Fibroblast of skin of back (primary cell): ENCODE data around the gene MISP.
A peak's percentile ranks its signal among the peaks of the same experiment; 100 is the strongest.
"Not testable (repeated sequence)": the region's sequence is repeated elsewhere in the genome, so short reads cannot be mapped to it uniquely, and the experiment has no call there.

Experiments
- DNase-seq: peaks from one replicate; pipeline ENCODE4 v3.0.0-alpha.2; 2013

MISP gene

DNA sequence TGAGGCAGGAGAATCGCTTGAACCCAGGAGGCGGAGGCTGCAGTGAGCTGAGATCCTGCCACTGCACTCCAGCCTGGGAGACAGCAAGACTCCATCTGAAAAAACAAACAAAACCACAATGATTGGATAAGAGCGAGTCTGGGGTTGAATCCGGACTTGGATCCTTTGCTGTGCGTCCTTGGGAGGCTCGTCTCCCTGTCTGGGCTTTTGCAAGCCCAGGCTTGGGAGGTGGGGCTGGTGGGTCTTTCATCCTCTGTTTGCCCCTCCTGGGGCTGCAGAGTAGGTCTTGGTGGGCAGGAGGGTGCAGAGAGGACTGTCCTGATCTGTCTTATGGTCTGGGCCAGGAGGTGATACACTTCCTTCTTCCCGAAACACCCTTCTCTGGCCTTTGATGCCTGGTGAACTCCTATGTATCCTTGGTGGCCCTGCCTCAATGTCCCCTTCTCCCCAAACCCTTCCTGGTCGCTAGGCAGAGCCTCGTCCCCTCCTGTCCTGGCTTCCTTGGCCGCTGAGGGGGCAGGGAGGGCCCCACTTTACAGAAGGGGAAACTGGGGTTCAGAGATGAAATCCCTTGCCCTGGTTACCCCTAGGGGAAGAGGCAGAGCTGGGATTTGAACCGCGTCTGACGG lies 25.3 kb upstream of the MISP start:
- DNase-seq, result no peak

DNA sequence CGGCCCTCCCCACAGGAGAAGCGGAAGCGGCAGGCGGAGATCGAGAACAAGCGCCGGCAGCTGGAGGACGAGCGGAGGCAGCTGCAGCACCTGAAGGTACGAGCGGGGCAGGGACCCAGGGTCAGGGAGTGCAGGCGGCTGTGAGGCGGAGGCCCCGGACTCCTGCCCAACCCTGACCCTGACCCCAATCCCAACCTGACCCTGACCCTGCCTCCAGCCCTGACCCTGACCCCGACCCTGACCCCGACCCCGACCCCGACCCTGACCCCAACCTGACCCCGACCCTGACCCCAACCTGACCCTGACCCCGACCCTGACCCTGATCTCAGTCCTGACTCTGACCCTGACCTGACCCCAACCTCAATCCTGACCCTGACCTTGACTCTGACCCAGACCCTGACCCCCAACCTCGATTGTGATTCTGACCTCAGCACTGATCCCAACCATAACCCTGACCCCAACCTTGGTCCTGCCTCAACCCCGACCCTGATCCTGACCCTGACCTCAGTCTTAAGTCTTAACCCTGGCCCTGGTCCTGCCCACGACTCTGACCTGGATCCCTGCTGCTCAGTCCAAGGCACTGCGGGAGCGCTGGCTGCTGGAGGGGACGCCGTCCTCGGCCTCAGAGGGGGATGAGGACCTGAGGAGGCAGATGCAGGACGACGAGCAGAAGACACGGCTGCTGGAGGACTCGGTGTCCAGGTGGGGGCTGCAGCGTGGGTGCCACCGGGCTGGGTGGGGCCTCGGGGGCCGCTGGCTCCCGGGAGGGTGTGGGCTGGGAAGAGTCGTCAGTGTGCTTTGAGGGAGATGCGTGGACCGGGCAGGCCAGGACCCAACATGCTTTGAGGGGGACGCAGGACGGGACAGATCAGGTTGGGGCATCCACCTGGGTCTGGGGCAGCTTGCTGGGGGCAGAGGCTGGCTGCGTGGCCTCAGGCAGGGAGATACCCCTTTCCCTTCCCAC lies 23.6 kb upstream of the MISP start:
- no peak for DNase-seq

DNA sequence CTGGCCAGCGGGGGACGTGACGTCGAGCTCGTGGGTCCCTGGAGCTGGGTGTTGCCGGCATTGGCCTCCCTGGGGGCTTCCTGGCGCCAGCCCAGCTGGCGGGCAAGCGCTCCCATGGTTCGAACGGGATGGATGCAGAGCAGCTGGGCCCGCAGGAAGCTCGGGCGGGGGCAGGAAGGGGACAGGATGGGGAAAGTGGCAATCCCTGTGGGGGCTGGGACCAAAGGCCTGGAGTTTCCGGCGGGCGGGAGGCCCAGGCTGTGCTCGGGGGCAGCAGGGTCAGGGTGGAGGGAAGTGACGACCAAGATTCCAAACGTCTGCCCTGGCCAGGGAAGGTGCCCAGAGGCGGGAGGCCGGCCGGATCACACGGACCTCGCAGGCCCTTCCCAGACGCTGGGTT lies 22.9 kb upstream of the MISP start:
- DNase-seq, result no peak

DNA sequence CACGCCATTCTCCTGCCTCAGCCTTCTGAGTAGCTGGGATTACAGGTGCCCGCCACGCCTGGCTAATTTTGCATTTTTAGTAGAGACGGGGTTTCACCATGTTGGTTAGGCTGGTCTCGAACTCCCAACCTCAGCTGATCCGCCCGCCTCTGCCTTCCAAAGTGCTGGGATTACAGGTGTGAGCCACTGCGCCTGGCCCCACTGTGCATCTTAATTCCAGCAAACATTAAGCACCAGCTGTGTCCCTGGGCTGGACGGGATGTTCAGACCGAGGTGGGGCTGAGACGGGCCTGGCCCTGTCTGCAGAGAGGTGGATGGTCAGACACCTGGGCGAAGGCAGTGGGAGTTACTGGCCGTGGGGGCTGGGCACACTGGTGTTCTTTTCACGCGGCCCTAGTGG lies 21.3 kb upstream of the MISP start:
- not testable (repeated sequence) for DNase-seq

DNA sequence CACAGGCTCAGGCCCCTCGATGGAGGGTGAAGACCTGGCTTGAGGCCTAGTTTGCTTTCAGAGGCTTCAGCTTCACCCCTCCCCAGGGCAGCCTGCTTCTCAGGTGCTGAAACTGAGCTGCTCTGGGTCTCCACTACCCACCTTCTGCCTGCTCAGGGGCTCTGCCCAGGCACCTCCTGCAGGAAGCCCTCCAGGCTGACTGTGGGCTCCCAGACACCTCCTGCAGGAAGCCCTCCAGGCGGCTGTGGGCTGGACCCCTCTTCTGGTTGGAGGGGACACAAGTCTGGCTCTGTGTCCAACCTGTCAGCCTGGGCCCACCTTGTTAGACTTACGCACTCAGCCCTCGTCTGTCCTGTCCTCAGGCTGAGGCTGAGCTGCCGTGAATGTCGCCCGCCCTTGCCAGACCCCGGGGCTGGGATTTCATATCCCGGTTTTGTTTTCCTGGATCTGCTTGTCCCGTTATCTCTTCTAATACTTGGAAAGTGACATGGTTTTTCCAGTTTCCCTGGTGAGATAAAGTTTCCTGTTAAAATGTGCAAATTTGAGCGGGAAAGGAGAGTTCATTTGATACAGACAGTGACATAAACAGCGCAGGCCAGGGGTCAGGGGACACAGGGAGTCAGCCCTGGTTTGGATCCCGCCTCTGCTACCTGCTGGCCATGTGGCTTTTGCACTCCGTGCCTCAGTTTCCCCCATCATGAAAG lies 20.8 kb upstream of the MISP start:
- DNase-seq, result no peak

DNA sequence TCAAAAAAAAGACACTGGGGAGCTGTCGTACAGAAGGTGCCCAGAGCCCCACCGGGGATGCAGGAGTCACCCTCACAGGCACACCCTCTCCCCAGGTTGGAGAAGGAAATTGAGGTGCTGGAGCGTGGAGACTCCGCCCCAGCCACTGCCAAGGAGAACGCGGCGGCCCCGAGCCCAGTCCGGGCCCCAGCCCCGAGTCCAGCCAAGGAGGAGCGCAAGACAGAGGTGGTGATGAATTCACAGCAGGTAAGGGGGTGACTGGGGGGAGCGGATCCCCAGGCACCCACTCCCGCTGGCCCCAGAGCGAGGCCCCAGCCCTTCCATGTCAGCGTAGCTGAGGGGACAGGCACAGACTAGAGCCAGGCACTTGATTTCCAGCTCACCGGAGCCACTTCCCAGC lies 19.9 kb upstream of the MISP start:
- no peak for DNase-seq

DNA sequence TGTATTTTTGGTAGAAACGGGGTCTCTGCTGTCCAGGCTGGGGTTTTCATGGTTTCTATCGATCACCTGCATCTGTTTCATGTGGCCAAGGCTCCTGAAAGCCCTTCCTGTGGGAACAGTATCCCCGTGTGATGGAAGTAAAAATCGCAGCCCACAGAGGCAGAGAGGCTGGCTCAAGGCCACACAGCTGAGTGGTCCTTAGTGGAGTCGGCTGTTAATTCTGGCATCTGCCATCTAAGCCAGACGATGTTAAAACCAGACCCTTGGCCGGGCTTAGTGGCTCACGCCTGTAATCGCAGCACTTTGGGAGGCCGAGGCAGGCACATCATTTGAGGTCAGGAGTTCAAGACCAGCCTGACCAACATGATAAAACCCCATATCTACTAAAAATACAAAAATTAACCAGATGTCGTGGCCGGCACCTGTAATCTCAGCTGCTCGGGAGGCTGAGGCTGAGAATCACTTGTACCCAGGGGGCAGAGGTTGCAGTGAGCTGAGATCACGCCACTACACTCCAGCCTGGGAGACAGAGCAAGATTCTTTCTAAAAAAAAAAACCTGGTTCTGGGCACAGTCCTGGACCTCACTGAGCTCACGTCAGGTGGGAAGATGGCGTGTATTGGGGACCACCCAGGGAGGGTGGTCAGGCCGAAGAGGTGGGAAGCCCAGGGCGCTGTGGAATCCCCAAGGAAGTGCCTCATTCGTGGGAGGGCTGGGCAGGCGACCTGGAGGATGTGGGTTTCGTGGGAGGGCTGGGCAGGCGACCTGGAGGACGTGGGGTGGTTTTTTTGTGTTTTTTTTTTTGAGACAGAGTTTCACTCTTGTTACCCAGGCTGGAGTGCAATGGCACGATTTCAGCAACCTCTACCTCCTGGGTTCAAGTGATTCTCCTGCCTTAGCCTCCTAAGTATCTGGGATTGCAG lies 18.5 kb upstream of the MISP start:
- DNase-seq, result no peak

DNA sequence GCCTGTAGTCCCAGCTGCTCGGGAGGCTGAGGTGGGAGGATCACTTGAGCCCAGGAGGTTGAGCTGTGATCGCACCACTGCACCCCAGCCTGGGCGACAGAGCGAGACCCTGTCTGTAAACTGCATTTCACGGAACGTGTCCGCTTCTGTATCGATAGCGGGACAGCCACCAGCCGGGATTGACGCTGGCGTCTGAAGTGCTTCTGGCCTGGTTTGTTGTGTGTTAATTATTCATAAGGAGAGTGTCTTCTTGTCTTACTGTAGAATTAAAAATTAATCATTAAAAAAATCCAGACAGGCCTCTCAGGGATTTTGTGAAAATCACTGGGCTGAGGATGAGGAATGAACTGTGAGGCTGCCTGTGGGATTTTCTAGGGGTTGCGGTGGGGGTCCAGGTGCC lies 16.2 kb upstream of the MISP start:
- DNase-seq, result no peak

DNA sequence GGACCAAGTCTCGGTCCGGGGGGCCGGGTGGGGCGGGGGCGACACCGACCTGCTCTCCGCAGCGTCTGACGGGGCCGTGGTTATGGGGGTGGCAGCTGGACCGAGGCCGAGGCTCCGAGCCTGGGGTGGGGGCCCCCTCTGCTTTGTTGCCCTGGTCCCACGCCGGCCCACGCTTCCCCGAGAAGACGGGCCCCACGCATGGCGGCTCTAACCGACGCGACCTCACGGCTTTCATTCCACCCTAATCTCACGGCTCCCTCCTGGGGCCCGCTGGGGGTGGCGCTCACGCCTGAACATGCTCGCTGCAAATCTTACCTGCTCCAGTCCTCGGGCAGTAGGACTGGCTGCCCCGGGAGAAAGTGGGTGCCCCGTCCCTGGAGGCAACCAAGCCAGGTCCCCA lies 14.8 kb upstream of the MISP start:
- DNase-seq, result no peak

DNA sequence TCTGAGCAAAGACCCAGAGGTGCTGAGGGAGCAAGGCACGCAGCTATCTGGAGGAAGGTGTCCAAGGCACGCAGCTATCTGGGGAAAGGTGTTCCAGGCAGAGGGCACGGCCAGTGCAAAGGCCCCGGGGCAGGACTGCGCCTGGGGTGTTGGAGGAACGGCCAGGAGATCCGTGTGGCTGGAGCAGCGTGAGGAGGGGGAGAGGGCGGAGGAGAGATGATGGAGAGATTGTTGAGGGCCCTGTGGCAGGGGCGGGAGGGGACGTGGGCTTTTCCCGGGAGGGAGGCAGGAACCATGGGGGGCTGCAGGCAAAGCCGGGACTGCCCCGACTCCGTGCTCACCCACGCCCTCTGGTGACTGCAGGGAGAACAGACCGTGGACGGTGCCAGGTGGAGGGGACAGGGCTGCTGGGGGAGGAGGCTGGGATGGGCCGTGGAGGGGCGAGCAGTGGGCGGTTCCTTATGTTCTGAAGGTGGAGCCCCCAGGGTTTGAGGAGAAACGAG lies 13.3 kb upstream of the MISP start:
- DNase-seq, result peak; percentile 30

DNA sequence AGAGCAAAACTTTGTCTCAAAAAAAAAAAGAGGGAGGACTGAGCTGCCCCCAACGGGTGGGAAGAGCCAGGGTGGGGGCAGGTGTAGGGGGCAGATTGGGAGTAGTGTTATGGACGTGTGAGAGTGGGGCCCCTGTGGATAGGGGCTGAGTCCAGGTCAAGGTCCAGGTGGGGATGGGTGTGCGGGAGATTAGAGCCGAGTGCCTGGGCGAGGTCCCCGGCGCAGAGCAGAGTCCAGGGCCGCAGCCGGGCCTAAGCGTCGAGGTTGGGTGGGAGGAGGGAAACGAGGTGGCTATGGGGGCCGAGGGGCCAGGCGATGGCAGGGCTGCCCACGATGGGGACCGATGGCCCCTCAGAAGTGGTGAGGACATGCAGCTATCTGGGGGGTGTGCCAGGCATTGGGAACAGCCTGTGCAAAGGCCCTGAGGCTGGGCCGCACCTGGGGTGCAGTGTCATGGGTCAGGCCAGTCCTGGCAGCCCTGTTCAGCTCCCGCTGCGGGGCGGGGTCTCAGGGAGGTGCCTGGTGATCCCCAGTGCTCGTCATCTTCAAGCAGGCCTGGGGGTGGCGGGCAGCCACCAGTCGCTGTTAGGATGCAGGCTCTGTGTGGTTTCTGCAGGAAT lies 12.3 kb upstream of the MISP start:
- DNase-seq, result no peak

DNA sequence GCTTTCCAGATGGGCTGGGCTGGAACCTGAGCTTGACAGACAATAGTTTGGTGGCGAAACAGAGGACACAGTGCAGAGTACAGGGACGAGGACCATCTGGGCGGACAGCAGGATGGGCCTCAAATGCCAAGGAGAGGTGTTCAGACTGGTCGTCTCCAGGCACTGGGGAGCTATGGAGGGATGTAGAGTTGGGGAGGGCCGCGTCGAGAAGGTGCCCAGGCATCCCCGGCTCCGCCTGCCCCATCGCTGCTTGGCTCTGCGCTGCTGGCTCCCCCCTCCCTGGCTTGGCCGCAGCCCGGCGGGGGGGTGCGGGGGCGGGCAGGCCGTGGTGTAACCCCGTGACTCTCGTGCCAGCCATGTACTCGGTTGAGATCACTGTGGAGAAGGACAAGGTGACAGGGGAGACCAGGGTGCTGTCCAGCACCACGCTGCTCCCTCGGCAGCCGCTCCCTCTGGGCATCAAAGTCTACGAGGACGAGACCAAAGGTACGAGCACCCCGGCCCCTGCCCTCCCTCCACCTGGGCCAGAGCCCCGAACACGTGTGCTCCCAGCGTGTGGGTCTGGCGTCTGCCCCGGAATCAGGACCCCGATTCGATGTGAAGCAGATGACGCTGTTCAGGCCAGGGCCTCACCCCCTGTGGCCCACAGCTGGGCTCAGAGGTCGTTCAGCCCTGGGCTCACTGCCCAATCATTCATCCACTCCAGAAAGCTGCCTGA lies 10.8 kb upstream of the MISP start:
- DNase-seq, result no peak

DNA sequence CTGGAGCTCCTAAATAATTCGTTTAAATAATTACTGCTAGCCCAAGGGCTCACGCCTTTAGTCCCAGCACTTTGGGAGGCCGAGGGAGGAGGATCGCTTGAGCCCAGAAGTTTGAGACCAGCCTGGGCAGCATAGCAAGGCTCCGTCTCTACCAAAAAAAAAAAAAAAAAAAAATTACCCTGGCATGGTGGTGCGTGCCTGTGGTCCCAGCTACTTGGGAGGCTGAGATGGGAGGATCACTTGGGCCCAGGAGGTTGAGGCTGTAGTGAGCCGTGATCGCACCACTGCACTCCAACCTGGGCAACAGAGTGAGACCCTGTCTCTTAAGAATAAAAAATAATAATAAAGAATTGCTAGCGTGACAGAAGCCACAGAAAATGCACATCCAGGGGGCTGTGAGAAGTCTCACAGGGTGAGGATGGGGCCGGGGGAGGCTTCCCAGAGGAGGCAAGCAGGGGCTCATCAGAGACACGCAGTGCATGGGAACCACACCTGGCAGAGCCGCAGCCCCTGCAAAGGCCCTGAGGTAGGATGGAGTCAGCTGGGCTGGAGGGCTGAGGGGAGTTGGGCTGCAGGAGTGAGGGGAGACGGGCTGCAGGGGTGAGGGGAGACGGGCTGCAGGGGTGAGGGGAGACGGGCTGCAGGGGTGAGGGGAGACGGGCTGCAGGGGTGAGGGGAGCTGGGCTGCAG lies 10.0 kb upstream of the MISP start:
- not testable (repeated sequence) for DNase-seq

DNA sequence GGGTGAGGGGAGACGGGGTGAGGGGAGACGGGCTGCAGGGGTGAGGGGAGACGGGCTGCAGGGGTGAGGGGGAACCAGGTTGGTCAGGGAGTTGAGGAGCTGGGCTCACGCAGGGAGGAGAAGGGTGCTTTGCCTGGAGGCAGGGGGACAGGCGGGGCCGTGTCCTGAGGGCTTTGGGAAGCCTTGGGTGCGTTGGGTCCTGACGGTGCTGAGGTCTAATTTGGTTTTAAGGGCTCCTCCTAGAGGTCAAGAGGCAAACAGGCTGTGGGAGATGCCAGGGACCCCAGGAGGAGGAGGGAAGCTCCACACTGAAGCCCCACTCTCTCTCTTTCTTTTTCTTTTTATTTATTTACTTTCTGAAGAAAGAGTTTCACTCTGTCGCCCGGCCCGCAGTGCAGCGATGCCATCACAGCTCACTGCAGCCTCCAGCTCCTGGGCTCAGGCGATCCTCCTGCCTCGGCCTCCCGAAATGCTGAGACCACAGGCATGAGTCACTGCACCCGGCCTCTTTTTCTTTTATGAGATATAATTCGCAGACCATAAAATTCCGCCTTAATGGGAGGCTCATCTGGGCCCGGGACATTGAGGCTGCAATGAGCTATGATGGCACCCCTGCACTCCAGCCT lies 9.3 kb upstream of the MISP start:
- DNase-seq, result peak; percentile 22

DNA sequence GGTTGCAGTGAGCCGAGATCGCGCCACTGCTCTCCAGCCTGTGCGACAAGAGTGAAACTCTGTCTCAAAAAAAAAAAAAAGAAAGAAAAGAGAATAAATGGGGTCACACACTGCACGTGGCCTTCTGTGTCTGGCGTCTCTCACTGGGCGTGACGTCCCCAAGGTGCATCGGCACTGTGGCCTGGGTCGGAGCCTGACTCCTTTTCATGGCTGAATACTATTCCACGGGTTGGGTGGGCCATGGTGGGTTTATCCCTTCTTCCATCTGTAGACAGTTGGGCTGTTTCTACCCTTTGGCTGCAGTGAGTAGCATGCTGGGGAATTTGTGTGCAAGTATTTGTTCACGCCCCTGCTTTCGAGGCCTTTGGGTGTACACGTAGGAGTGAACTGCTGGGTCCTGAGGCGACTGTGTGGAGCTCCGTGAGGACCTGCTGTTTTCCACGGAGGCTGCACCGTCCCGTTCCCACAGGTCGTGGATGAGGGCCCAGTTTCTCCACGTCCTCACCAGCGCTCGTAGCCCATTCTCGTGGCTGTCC lies 8.3 kb upstream of the MISP start:
- no peak for DNase-seq

DNA sequence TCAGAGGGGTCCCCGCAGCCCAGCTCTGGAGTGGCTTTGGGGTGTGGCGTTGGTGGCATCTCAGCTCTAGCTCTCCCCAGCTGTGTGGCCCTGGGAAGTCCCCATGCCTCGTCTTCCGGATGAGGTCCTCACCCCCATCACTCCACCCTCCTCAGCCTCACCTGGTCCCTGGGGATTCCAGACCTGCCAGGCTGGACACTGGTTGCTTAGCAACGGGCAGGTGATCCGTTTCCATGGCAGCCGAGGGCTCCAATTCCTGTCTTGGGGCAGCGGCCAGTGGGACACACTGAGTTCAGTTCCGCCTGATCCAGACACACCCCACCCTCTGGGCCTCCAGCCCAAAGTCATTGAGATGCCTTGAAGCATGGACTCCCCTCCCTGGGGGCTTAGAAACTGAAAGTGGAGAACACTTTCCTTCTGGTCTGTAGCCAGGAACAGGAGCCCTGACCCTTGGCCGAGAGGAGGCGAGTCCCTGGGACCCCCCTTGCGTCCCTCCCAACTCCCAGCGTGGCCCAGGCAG lies 7.7 kb upstream of the MISP start:
- DNase-seq, result no peak

DNA sequence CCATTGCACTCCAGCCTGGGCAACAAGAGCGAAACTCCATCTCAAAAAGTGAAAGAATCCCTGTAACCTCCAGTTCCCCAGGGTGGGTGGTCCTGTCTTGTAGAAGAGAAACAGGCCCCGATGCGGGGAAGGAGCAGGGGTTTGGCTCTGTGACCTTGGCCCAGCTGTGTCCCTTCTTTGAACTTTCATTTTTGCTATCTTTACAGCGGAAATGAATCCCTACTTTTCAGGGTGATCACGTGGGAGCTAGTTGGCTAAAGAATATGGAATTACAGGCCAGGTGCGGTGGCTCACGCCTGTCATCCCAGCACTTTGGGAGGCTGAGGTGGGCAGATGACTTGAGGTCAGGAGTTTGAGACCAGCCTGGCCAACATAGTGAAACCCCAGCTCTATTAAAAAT lies 5.8 kb upstream of the MISP start:
- DNase-seq, result not testable (repeated sequence)

DNA sequence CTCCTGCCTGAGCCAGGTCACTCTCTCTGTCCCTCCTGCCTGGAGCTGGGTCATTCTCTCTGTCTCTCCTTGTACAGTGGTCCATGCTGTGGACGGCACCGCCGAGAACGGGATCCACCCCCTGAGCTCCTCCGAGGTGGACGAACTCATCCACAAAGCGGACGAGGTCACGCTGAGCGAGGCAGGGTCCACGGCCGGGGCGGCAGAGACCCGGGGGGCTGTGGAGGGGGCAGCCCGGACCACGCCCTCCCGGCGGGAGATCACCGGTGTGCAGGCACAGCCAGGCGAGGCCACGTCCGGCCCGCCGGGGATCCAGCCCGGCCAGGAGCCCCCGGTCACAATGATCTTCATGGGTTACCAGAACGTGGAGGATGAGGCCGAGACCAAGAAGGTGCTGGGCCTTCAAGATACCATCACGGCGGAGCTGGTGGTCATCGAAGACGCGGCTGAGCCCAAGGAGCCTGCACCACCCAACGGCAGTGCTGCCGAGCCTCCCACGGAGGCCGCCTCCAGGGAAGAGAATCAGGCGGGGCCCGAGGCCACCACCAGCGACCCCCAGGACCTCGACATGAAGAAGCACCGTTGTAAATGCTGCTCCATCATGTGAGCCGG lies 4.6 kb upstream of the MISP start:
- no peak for DNase-seq

DNA sequence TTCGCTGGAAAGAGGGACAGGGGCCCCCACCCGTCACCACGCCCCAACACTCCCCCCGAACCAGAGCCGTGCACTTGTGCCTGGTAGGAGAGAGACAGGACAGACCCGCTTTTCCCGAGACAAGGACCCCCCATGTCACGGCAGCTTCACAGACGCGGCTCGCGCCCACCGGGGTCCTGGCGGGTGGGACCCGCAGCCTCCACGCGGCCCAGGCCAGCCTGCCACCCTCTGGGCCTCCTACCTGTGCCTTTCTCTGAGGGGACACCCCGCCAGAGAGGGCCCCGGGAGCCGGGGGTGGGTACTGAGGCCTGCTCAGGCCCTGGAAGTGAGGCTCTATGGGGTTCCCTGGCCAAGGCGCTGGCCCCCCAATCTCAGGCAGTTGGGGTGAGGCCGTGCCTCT lies 4.0 kb upstream of the MISP start:
- no peak for DNase-seq
